ENCODE data around the gene ZNF136.
A peak's percentile ranks its signal among the peaks of the same experiment; 100 is the strongest.

The ZNF136 gene

DNA sequence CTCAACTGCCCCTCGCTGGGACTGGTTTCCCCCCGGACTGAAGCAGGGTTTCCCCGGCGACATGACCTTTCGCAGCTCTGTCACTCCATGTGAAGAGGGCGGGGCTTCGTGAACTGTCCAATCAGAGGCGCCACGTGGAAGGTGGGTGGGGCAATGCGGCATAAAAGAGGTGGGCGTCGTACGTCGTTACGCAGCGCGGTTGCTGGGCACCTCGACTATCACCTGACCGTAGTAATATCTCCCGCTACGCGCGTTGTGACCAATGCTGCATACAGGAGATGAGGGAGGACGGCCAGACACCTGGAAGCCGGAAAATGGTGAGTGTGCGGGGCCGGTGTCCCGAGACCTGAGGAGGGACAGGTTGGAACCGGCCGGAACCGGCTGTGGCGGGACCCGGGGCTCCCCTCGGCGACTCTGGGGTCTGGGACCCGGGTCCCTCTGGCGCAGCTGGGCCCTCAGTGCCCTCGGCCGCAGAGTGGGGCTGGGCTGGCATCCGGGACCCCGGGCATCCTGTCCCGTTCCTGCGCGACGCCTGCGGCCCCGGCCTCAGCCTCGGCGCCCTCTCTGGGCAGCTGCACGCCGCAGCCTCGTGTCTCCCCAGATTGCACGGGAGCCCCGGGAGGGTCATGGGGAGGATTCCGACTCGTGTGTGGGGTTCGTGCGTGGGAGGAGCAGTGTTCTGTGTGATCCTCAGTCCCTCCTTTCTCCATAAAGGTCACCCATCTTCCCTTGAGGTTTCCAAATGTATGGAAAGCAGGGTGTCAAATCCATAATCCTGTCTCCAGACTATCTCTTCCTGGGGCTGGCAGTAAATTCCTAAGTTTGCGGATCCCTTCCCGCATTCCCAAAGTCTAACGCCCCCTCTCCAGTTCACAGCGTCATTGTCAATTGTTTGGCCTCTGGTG, 32.2 kb downstream of the ZNF136 start:
- DNase-seq: peak; percentile 63 to 70

DNA sequence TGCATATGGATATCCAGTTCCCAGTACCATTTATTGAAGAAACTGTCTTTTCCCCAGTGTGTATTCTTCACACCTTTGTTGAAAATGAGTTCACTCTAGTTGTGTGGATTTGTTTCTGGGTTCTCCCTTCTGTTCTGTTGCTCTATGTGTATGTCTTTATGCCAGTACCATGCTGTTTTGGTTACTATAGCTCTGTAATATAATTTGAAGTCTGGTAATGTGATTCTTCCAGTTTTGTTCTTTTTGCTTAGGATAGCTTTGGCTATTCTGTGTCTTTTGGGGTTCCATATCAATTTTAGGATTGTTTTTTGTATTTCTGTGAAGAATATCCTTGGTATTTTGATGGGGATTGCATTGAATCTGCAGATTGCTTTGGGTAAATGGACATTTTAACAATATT, 35.2 kb downstream of the ZNF136 start:
- DNase-seq: no peak

DNA sequence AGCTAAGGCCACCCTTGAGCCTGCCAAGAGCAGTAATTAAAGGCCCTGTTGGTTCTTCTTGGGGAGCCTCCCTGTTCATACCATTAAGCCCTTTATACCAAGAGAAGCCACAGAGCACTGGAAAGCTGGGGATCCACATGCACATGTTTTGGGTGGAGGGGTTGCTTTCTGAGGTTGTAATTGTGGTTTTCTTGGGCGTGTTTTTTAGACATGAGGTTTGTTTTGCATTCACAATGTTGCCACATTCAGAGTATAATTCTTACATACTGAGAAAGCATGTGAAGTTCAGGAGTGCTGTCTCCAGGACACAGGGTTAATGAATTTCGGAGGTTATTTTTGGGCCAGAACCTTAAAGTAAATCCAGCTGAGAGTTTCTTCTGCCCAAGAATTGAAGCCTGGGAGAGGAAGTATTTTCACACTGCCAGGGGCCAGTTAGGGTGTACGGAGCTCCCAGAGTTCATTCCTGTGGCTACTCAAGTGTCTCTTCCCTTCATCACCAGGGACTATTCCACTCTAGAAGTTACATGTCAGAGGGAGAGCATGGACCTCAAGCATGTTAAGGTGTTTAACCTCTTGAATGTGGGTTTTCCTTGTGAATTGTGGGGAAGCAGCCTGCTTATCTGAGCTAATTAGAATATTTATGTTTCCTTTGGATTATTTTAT, 37.0 kb downstream of the ZNF136 start:
- DNase-seq: no peak

DNA sequence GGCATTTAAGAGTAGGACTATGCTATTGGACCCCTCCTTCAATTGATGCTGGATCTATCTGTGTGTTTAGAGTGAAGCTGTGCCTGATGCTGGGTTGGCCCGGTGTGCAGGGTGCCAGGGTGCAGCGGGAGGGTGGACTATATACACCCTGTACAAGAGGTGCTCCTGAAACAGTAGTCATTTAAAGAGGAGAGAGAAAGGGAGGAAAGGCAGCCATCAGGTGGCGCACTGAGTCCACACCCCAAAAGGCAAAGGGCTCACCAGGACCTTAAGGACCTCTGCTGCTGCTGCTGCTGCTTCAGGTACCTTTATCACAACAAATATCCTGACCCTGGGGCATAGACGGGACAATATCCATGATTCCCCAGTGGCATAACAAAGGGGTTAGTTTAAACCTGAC, 39.4 kb downstream of the ZNF136 start:
- DNase-seq: peak; percentile 51 to 57

DNA sequence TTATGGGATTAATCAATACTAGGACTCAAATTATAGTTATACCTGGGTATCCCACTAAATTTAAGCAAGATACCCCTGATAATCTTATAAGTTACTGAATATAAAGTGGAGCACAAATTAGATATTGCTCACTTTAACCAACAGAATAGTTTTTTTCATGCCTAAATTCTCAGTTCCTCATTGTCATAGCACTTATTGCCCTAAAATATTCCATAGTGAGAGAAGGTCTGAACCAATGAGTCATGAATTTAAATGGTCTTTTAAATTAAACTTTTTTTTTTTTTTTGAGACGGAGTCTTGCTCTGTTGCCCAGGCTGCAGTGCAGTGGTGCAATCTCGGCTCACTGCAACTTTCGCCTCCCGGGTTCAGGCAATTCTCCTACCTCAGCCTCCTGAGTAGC, 42.4 kb downstream of the ZNF136 start:
- no peak for DNase-seq

DNA sequence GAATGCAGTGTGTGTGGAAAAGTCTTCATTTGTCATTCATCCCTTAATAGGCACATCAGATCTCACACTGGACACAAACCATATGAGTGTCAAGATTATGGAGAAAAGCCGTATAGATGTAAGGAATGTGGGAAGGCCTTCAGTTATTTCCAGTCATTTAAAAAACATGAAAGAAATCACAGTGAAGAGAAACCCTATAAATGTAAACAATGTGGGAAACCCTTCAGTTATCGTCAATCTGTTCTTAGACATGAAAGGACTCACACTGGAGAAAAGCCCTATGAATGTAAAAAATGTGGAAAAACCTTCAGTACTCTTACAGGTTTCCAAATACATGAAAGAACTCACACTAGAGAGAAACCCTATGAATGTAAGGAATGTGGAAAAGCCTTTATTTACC, 45.3 kb downstream of the ZNF136 start:
- DNase-seq: no peak

DNA sequence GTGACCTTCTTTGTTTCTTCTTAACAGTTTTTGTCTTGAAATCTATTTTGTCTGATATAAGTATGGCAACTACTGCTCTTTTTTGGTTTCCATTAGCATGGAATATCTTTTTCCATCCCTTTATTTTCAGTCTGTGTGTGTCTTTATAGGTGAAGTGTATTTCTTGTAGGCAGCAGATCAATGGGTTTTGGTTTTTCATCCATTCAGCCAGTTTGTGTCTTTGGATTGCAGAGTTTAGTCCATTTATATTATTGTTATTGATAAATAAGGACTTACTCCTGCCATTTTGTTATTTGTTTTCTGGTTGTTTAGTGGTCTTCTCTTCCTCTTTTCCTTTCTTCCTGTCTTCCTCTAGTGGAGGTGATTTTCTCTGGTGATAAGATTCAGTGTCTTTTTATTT, 54.4 kb downstream of the ZNF136 start:
- DNase-seq: no peak

DNA sequence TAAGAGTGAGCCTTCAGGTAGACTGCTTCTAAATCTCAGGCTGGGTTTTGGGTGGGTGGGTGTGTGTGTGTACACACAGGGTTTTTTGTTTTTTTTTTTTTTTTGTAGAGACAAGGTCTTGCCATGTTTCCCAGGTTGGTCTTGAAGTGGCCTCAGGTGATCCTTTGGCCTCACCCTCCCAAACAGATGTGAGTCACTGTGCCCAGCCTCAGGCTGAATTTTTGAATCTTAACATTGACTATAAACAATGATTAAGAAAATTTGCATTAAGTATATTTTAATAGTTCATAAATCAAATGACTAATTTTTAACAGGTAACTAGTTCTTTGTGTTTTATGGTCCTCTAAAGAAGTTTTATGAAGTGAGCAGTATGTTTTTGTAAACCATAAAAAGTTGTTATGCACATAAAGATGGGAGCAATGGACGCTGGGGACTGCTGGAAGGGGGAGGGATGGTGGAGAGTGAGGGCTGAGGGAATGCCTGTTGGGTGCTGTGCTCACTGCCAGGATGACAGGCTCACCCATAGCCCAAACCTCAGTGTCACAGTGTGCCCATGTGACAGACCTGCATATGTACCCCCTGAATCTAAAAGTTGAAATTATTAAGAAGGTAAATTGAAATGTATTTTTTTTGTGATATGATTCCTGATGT, 60.2 kb downstream of the ZNF136 start:
- no peak for DNase-seq

DNA sequence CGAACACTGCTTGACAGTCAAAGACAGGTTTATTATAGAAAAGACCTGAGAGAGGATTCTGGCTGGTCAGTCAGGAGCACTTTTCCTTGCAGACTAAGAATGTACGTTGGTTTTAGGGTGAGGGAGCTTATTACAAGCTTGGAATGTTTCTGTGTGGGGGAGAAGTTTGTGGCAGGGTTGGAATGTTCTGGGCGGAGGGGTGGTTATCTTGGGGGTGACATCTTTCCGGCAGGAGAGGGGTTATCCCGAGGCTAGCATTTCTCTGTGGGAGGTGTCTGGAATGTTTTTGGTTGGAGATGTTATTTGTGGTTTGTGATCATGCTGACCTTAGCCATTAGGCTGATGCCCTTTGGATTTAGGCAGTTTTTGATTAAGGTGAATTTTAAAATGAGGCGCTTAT, 61.8 kb downstream of the ZNF136 start:
- no peak for DNase-seq

DNA sequence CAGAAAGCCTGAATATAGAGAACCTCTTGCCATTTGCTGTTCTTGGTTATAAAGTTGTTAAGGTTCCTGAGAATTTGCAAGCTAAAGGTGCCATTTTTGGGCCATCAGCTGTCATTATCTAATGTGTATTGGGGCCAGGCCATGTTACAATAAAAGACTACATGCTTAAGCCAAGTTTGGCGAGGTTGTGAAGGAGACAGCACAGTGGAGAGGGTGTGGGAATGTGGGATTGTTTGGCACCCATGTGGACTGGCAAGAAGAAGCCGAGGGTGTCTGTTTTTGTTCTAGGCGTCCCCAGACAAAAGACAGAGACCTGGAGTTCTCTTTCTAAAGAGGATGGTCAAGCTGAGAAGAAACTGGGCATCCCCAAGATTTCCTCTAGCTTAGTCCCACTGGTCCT, 67.1 kb downstream of the ZNF136 start:
- no peak for DNase-seq

DNA sequence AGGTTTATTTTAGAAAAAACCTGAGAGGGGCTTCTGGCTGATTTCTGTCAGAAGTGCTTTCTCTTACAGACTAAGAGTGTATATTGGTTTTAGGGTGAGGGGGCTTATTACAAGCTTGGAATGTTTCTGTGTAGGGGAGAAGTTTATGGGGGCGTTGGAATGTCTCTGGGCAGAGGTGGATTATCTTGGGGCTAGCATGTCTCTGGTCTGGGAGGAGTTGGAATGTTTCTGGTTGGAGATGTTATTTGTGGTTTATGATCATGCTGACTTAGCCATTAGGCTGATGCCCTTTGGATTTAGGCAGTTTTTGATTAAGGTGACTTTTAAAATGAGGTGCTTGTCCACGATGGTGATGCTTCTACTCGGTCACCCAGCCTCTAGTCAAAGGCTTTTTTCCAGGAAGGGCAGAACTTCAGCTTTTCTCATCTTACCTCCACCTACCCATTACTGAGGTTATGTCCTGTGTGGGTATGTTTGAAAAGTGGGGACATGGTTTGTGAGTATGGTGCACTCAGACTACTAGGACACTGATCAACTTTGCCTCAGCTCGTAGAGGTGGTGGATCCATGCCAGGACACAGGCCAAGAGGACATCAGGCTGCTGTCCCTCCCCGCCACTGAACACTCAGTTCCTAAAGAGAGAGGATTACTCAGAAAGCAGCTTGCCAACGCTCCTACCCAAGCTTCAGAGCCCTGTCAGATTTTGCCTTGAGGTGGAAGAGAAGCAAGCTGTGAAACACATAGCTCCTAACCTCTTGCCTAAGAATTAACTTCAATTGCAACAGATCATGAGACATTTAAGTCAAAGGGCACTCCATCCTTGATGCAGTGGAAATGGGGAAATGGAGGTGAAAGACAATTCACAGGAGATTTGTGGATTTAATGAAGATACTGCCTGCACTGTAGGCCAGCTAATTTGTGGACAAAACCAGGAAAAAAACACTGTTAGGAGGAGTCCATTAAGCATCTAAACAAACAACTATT, 68.1 kb downstream of the ZNF136 start:
- DNase-seq: no peak

DNA sequence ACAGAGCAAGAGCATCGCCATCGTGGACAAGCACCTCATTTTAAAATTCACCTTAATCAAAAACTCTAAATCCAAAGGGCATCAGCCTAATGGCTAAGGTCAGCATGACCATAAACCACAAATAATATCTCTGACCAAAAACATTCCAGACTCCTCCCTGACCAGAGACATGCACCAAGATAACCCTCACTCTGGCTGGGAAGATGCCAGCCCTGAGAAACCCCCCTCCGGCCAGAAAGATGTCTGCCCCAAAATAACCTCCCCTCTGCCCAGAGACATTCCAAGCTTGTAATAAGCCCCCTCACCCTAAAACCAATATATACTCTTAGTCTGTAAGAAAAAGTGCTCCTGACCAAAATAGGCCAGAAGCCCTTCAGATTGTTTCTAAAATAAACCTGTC, 70.1 kb downstream of the ZNF136 start:
- no peak for DNase-seq

DNA sequence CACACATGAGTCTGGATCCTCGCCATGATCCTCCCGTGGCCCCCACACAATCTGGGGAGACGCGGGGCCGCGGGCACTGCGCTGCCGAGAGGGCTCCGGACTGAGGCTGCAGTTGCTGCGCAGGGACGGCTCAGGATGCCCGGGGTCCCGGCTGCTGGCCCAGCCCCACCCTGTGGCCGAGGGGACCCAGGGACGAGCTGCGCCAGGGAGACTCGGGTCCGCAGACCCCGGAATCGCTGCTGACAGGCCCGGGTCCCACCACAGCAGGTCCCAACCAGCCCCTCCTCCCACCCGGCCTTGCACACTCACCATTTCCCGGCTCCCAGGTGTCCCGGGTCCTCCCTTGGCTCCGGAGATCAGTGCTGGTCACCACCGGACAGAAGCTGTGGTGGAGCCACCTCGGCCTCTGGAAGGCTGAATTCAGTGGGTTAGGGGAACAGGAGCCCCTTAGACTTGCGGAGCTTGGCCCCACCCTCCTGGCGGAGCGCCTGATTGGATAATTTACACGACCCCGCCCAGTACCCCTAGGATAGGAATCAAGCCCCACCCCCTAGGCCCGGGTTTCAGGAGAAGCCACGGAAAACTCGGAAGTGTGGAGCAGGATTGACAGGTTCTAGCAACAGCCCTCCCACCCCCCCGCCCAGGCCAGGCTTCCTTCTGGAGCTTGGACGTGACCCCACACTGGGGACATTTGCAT, 74.4 kb downstream of the ZNF136 start:
- no peak for DNase-seq

All from activated CD4-positive, alpha-beta T cell treated with anti-CD3 and anti-CD28 coated beads for 4 hours (primary cell).